ENCODE measurements around the gene ACTRT1. TPM values are rescaled to one million over a fixed set of nuclear protein-coding genes. Genes with fewer than 3 reads are reported as not detected.

ACTRT1 gene
- total RNA-seq, 2 donors from 2014 or later: 0.42 TPM; not detected in 1

- H3K36me3 ChIP-seq (ENCODE audit: control insufficient read depth, insufficient read depth, low read length): no peaks in the 10 kb centered on the region
- TF ChIP-seq CTCF (conservative IDR thresholded peaks at IDR 0.05): no peak
- H3K9me3 Mint-ChIP-seq: peaks cover 62% of the 10 kb centered on the region
- no peak overlapping the region for H3K27ac Mint-ChIP-seq
- no peaks in the 10 kb centered on the region for H3K27me3 Mint-ChIP-seq (ENCODE audit: insufficient read depth)
- DNase-seq: no peak
- no peaks in the 10 kb centered on the region for H3K4me1 ChIP-seq (ENCODE audit: control insufficient read depth, insufficient read depth, low read length)
- no peaks in the 10 kb centered on the region for H3K27me3 ChIP-seq (ENCODE audit: control insufficient read depth, insufficient read depth, low read length, poor library complexity, severe bottlenecking)
- no peak overlapping the region for H3K9ac ChIP-seq (ENCODE audit: extremely low read depth, low read length, poor library complexity, severe bottlenecking)
- no peak overlapping the region for H3K4me3 Mint-ChIP-seq
- H3K4me1 Mint-ChIP-seq: no peaks in the 10 kb centered on the region
- WGBS, 2 experiments (ENCODE audit: insufficient coverage in 1 of 2, insufficient read length in 1 of 2): 60 to 71% methylated on average over 1 of the region's 2 CpGs
- H3K27ac ChIP-seq (ENCODE audit: low read depth, low read length): no peak overlapping the region
- peaks cover 6% of the 10 kb centered on the region for H3K36me3 Mint-ChIP-seq (ENCODE audit: low read depth)
- no peak overlapping the region for H3K4me3 ChIP-seq (ENCODE audit: low read length)
- no peaks in the 10 kb centered on the region for H3K9me3 ChIP-seq (ENCODE audit: control insufficient read depth, low read length)
These were observed 31.5 kb downstream of the ACTRT1 start for GRCh38 chrX:128020701-128021100.

GRCh38 chrX:128019218-128019617 is 33.0 kb downstream of the ACTRT1 start:
- H3K4me3 Mint-ChIP-seq: no peak overlapping the region
- peaks cover 61% of the 10 kb centered on the region for H3K9me3 Mint-ChIP-seq
- DNase-seq: no peak
- no peak for TF ChIP-seq CTCF (conservative IDR thresholded peaks at IDR 0.05)
- Histone ChIP-seq H3K9me3 (ENCODE audit: control insufficient read depth, low read length) (no peaks in the 10 kb centered on the region), H3K27ac (ENCODE audit: low read depth, low read length) (no peak overlapping the region), H3K27me3 (ENCODE audit: control insufficient read depth, insufficient read depth, low read length, poor library complexity, severe bottlenecking) (no peaks in the 10 kb centered on the region), H3K36me3 (ENCODE audit: control insufficient read depth, insufficient read depth, low read length) (no peaks in the 10 kb centered on the region), H3K9ac (ENCODE audit: extremely low read depth, low read length, poor library complexity, severe bottlenecking) (no peak overlapping the region), H3K4me3 (ENCODE audit: low read length) (no peak overlapping the region), H3K4me1 (ENCODE audit: control insufficient read depth, insufficient read depth, low read length) (no peaks in the 10 kb centered on the region)
- no peaks in the 10 kb centered on the region for H3K27me3 Mint-ChIP-seq (ENCODE audit: insufficient read depth)
- no peak overlapping the region for H3K27ac Mint-ChIP-seq
- no peaks in the 10 kb centered on the region for H3K36me3 Mint-ChIP-seq (ENCODE audit: low read depth)
- WGBS, 2 experiments (ENCODE audit: insufficient coverage in 1 of 2, insufficient read length in 1 of 2): 100% methylated on average over 1 of the region's 2 CpGs
- no peaks in the 10 kb centered on the region for H3K4me1 Mint-ChIP-seq

- H3K27ac ChIP-seq (ENCODE audit: low read depth, low read length): no peak overlapping the region
- no peaks in the 10 kb centered on the region for H3K27me3 ChIP-seq (ENCODE audit: control insufficient read depth, insufficient read depth, low read length, poor library complexity, severe bottlenecking)
- Mint-ChIP-seq H3K27ac (no peak overlapping the region), H3K4me3 (no peak overlapping the region), H3K27me3 (ENCODE audit: insufficient read depth) (no peaks in the 10 kb centered on the region), H3K36me3 (ENCODE audit: low read depth) (peaks cover 2% of the 10 kb centered on the region), H3K9me3 (peaks cover 46% of the 10 kb centered on the region), H3K4me1 (no peaks in the 10 kb centered on the region)
- H3K4me3 ChIP-seq (ENCODE audit: low read length): no peak overlapping the region
- 100% methylated on average over 1 of the region's 1 CpG; no CpG with 5 or more reads in 1 of the 2 experiments for WGBS, 2 experiments (ENCODE audit: insufficient coverage in 1 of 2, insufficient read length in 1 of 2)
- no peaks in the 10 kb centered on the region for H3K36me3 ChIP-seq (ENCODE audit: control insufficient read depth, insufficient read depth, low read length)
- no peak for DNase-seq
- no peak overlapping the region for H3K9ac ChIP-seq (ENCODE audit: extremely low read depth, low read length, poor library complexity, severe bottlenecking)
- no peaks in the 10 kb centered on the region for H3K9me3 ChIP-seq (ENCODE audit: control insufficient read depth, low read length)
- no peaks in the 10 kb centered on the region for H3K4me1 ChIP-seq (ENCODE audit: control insufficient read depth, insufficient read depth, low read length)
- TF ChIP-seq CTCF (conservative IDR thresholded peaks at IDR 0.05): no peak
These were observed 40.2 kb downstream of the ACTRT1 start for GRCh38 chrX:128012015-128012414.

All from endodermal cell (in vitro differentiated cells).